Esophagus muscularis mucosa (tissue), 4 donors: ENCODE measurements around the gene CPNE5.

ENCODE experiments used
- CTCF ChIP-seq, 3 experiments: fragments of 200-600 bp in 2 of 3; fragments of 450-650 bp in 1 of 3; sonication (generic) in 2 of 3; IDR thresholded peaks; one replicate each; pipeline ENCODE4 v1.5.1; 2017 to 2019; ENCODE audit warnings: antibody characterized with exemption in 3 of 3, mild to moderate bottlenecking in 2 of 3, moderate library complexity in 1 of 3
- EP300 ChIP-seq: sonication (generic); formaldehyde crosslinking; IDR thresholded peaks from one replicate; pipeline ENCODE4 v1.6.1; 2017; ENCODE audit warnings: antibody characterized with exemption
- POLR2A ChIP-seq: fragments of 450-650 bp; IDR thresholded peaks from one replicate; pipeline ENCODE4 v1.6.1; 2017; ENCODE audit warnings: antibody characterized with exemption, moderate library complexity, mild to moderate bottlenecking, low read depth
- POLR2AphosphoS5 ChIP-seq, 2 donors: sonication (generic); formaldehyde crosslinking; IDR thresholded peaks; one replicate each; pipeline ENCODE4 v1.6.1; 2017; ENCODE audit warnings: antibody characterized with exemption in 2 of 2

- TF ChIP-seq CTCF (IDR thresholded peaks at IDR 0.05) (no peak), POLR2A (no peak), EP300 (no peak), POLR2AphosphoS5 (IDR thresholded peaks at IDR 0.05) (no peak)
These were observed 124.7 kb downstream of the CPNE5 start for GRCh38 chr6:36714511-36714910.
